ENCODE measurements around the gene URB1. TPM values are rescaled to one million over a fixed set of nuclear protein-coding genes. Genes with fewer than 3 reads are reported as not detected.

The URB1 gene
- total RNA-seq, 2 donors from 2014 or later: 15.4 to 16.7 TPM

Other genes with a start within 250 kb of the URB1 start
- gene MIS18A, start 114.0 kb downstream of the URB1 start, total RNA-seq: 10 to 100 TPM; 22.4 to 26.2 TPM
- not detected for gene MRAP, start 94.2 kb downstream of the URB1 start, total RNA-seq
- 1 to 10 TPM; 8.5 to 8.9 TPM for gene EVA1C, start 19.7 kb upstream of the URB1 start, total RNA-seq
- under 1 TPM; 0.43 to 0.56 TPM for gene TCP10L, start 192.5 kb upstream of the URB1 start, total RNA-seq
- gene CFAP298, start 219.4 kb upstream of the URB1 start, total RNA-seq: 10 to 100 TPM; 21.1 to 22.4 TPM